Upper lobe of right lung (tissue), 1 donor: Measurements from ENCODE around the gene PIGU. TPM values are rescaled to one million over a fixed set of nuclear protein-coding genes. Genes with fewer than 3 reads are reported as not detected.
A peak's percentile ranks its signal among the peaks of the same experiment; 100 is the strongest.

Experiments used
- ATAC-seq: fragments of 200-7000 bp; cut with Tn5 transposase; one replicate; pipeline ENCODE4 v1.9.1; 2020; ENCODE audit warnings: mild to moderate bottlenecking, moderate library complexity
- DNase-seq: peaks from one replicate; pipeline ENCODE4 v3.0.0-alpha.2; 2020
- H3K27ac ChIP-seq: fragments of 200-600 bp; one replicate; pipeline ENCODE4 v1.8.0; 2022
- H3K27me3 ChIP-seq: fragments of 200-600 bp; one replicate; pipeline ENCODE4 v1.8.0; 2022; ENCODE audit warnings: mild to moderate bottlenecking
- H3K36me3 ChIP-seq: fragments of 200-600 bp; one replicate; pipeline ENCODE4 v1.8.0; 2022
- H3K4me1 ChIP-seq: fragments of 200-600 bp; one replicate; pipeline ENCODE4 v1.8.0; 2022
- H3K4me3 ChIP-seq: fragments of 200-600 bp; one replicate; pipeline ENCODE4 v1.8.0; 2022; ENCODE audit warnings: mild to moderate bottlenecking
- H3K9me3 ChIP-seq: fragments of 200-600 bp; one replicate; pipeline ENCODE4 v1.8.0; 2022
- CTCF ChIP-seq: fragments of 200-600 bp; IDR thresholded peaks from one replicate; pipeline ENCODE4 v1.8.0; 2022; ENCODE audit warnings: antibody characterized with exemption
- intact Hi-C: fragments of 100-400 bp; cut with DNase I; formaldehyde crosslinking; loops from one replicate; pipeline ENCODE4 v1.11.0; 2022
- total RNA-seq: library from RNA; stranded (reverse); fragmentation: NEBNext Ultra II Directional; extraction: Animal tissue kit (Norgen Biotek cat#: 25700); gene quantifications from one replicate; pipeline ENCODE4 v1.2.1, GENCODE V29; 2021
- donor health status: DM: no; HTN: yes; CAD: no; lungs with severe emphysema.

Gene PIGU
- total RNA-seq, 1 donor from 2014 or later: 13.2 TPM

GRCh38 chr20:34703424-34704176 is 26.7 kb upstream of the PIGU start:
- Histone ChIP-seq H3K4me3 (peak overlapping the region; percentile 72), H3K4me1 (peaks cover 18% of the 10 kb centered on the region), H3K27ac (peak overlapping the region; percentile 98), H3K9me3 (no peaks in the 10 kb centered on the region), H3K27me3 (no peaks in the 10 kb centered on the region), H3K36me3 (no peaks in the 10 kb centered on the region)
- ATAC-seq: peak; percentile 0
- TF ChIP-seq CTCF: no peak
- intact Hi-C loops: no loop called here
- DNase-seq: no peak

GRCh38 chr20:34703061-34703423 is 26.1 kb upstream of the PIGU start:
- ATAC-seq: no peak
- peak overlapping the region; percentile 72 for H3K4me3 ChIP-seq

GRCh38 chr20:34701405-34702085 is 24.7 kb upstream of the PIGU start:
- H3K4me1 ChIP-seq: peaks cover 15% of the 10 kb centered on the region
- no peak for ATAC-seq
- H3K27me3 ChIP-seq: no peaks in the 10 kb centered on the region
- H3K27ac ChIP-seq: no peak overlapping the region
- no peak for DNase-seq
- intact Hi-C loops: no loop called here
- H3K36me3 ChIP-seq: no peaks in the 10 kb centered on the region
- H3K9me3 ChIP-seq: no peaks in the 10 kb centered on the region
- TF ChIP-seq CTCF: no peak
- H3K4me3 ChIP-seq: no peak overlapping the region

More at GRCh38 chr20:34703061-34703423, 26.1 kb upstream of the PIGU start:
- intact Hi-C loops: no loop called here
- Histone ChIP-seq H3K4me1 (peaks cover 18% of the 10 kb centered on the region), H3K36me3 (no peaks in the 10 kb centered on the region), H3K27ac (no peak overlapping the region), H3K27me3 (no peaks in the 10 kb centered on the region), H3K9me3 (no peaks in the 10 kb centered on the region)
- DNase-seq: no peak
- no peak for TF ChIP-seq CTCF

- no peaks in the 10 kb centered on the region for H3K36me3 ChIP-seq
- H3K4me3 ChIP-seq: no peak overlapping the region
- H3K4me1 ChIP-seq: no peaks in the 10 kb centered on the region
- DNase-seq (no peak), ATAC-seq (no peak)
- no peak overlapping the region for H3K27ac ChIP-seq
- no peak for TF ChIP-seq CTCF
- no peaks in the 10 kb centered on the region for H3K9me3 ChIP-seq
- intact Hi-C loops: no loop called here
- no peaks in the 10 kb centered on the region for H3K27me3 ChIP-seq
Observed at GRCh38 chr20:34693414-34693813, 16.5 kb upstream of the PIGU start.

- DNase-seq (no peak), ATAC-seq (no peak)
- H3K4me3 ChIP-seq: no peak overlapping the region
- H3K9me3 ChIP-seq: no peaks in the 10 kb centered on the region
- TF ChIP-seq CTCF: no peak
- H3K4me1 ChIP-seq: no peaks in the 10 kb centered on the region
- no peak overlapping the region for H3K27ac ChIP-seq
- intact Hi-C loops: no loop called here
- no peaks in the 10 kb centered on the region for H3K36me3 ChIP-seq
- H3K27me3 ChIP-seq: no peaks in the 10 kb centered on the region
Observed at GRCh38 chr20:34691838-34692237, 14.9 kb upstream of the PIGU start.
